SK-N-SH (cell line): Measurements from ENCODE around the gene NCAPG. TPM values are rescaled to one million over a fixed set of nuclear protein-coding genes. Genes with fewer than 3 reads are reported as not detected.

Source experiments
- CTCF ChIA-PET: fragments of 300-600, 350-600 bp; formaldehyde crosslinking; extraction: SDS; loops from one replicate; lab custom pipeline; 2021; lab: Yijun Ruan, JAX
- POLR2A ChIA-PET: fragments of 350-600 bp; sonication (Branson Sonifier 250); formaldehyde crosslinking; extraction: SDS; loops from one replicate; lab custom pipeline; 2020; ENCODE audit warnings: antibody characterized with exemption, inconsistent platforms; lab: Yijun Ruan, JAX
- DNase-seq: peaks from one replicate; pipeline ENCODE4 v3.0.0; 2012
- H2AFZ ChIP-seq: fragments of 200-600 bp; sonication (generic); 2 replicates; pipeline ENCODE4 v1.8.1; 2016; ENCODE audit warnings: antibody characterized with exemption, mild to moderate bottlenecking, low read depth
- H3F3A ChIP-seq: fragments of 200-600 bp; sonication (generic); replicated peaks from 2 replicates; pipeline ENCODE3; 2016; ENCODE audit warnings: antibody characterized with exemption, mild to moderate bottlenecking; ENCODE audit not compliant: insufficient read depth
- H3K27ac ChIP-seq, 2 experiments: fragments of 200-500 bp in 1 of 2; fragments of 200-600 bp in 1 of 2; sonication (Bioruptor generic) in 1 of 2; sonication (generic), shearing (Covaris generic) in 1 of 2; 2 replicates each; pipeline versions ENCODE4 v1.5.1 to v1.6.1; 2014 to 2016; ENCODE audit warnings: low read depth in 2 of 2, inconsistent platforms in 1 of 2, low read length in 1 of 2, mild to moderate bottlenecking in 1 of 2, mixed read lengths in 1 of 2
- H3K27me3 ChIP-seq: fragments of 200-600 bp; sonication (generic), shearing (Covaris generic); 2 replicates; pipeline ENCODE4 v1.6.1; 2016; ENCODE audit warnings: mixed run types; ENCODE audit not compliant: insufficient read depth
- H3K36me3 ChIP-seq, 2 experiments: fragments of 200-500 bp in 1 of 2; fragments of 200-600 bp in 1 of 2; sonication (Bioruptor generic) in 1 of 2; sonication (generic) in 1 of 2; replicated peaks in 1 of 2; 2 replicates each; pipeline versions ENCODE3 to v1.5.1; 2014 to 2016; ENCODE audit warnings: low read length in 1 of 2, mild to moderate bottlenecking in 1 of 2; ENCODE audit not compliant: insufficient read depth in 2 of 2, control insufficient read depth in 1 of 2
- H3K4me1 ChIP-seq, 2 experiments: fragments of 200-500 bp in 1 of 2; fragments of 200-600 bp in 1 of 2; sonication (Bioruptor generic) in 1 of 2; sonication (generic), shearing (Covaris generic) in 1 of 2; 2 replicates each; pipeline versions ENCODE4 v1.5.1 to v1.6.1; 2014 to 2016; ENCODE audit warnings: low read depth in 1 of 2, low read length in 1 of 2, mixed run types in 1 of 2; ENCODE audit not compliant: insufficient read depth in 2 of 2, control insufficient read depth in 1 of 2
- H3K4me2 ChIP-seq: fragments of 200-600 bp; sonication (generic), shearing (Covaris generic); 2 replicates; pipeline ENCODE4 v1.6.1; 2017; ENCODE audit warnings: mixed run types
- H3K4me3 ChIP-seq, 2 experiments: fragments of 200-500 bp in 1 of 2; fragments of 200-600 bp in 1 of 2; sonication (Bioruptor generic) in 1 of 2; sonication (generic), shearing (Covaris generic) in 1 of 2; 2 replicates each; pipeline versions ENCODE4 v1.5.1 to v1.8.1; 2014 to 2016; ENCODE audit warnings: low read depth in 2 of 2, inconsistent platforms in 1 of 2, low read length in 1 of 2, mild to moderate bottlenecking in 1 of 2, mixed read lengths in 1 of 2, moderate library complexity in 1 of 2
- H3K79me2 ChIP-seq: fragments of 200-600 bp; sonication (generic); 2 replicates; pipeline ENCODE4 v1.8.1; 2017; ENCODE audit warnings: mild to moderate bottlenecking; ENCODE audit not compliant: insufficient read depth
- H3K9ac ChIP-seq: fragments of 200-600 bp; sonication (generic); 2 replicates; pipeline ENCODE4 v1.6.1; 2017; ENCODE audit warnings: mixed run types
- H3K9me2 ChIP-seq: fragments of 200-600 bp; sonication (generic); 2 replicates; pipeline ENCODE4 v1.6.1; 2017; ENCODE audit warnings: mixed run types
- H3K9me3 ChIP-seq: fragments of 200-600 bp; sonication (generic); 2 replicates; pipeline ENCODE4 v1.6.1; 2017; ENCODE audit warnings: mixed run types, mild to moderate bottlenecking, moderate library complexity
- H4K20me1 ChIP-seq: fragments of 200-600 bp; sonication (generic); 2 replicates; pipeline ENCODE4 v1.6.1; 2017; ENCODE audit warnings: mild to moderate bottlenecking, mixed run types; ENCODE audit not compliant: insufficient read depth
- CHD2 ChIP-seq: fragments of 150-350 bp; IDR thresholded peaks from 2 replicates; pipeline ENCODE4 v1.6.1; 2018; ENCODE audit warnings: low read length; ENCODE audit not compliant: partially characterized antibody
- ELF1 ChIP-seq: IDR thresholded peaks from 2 replicates; pipeline ENCODE4 v1.4.0; 2012
- EP300 ChIP-seq, 2 experiments: IDR thresholded peaks; 2 replicates each; pipeline versions ENCODE4 v1.4.0 to v1.6.1; 2012; ENCODE audit warnings: borderline replicate concordance in 1 of 2, low read depth in 1 of 2, low read length in 1 of 2
- GABPA ChIP-seq: IDR thresholded peaks from 2 replicates; pipeline ENCODE4 v1.4.0; 2012; ENCODE audit warnings: low read depth, mild to moderate bottlenecking
- IRF3 ChIP-seq: fragments of 150-350 bp; IDR thresholded peaks from 2 replicates; pipeline ENCODE4 v1.6.1; 2016; ENCODE audit warnings: mild to moderate bottlenecking, low read depth, low read length
- MAX ChIP-seq: IDR thresholded peaks from 2 replicates; pipeline ENCODE4 v1.4.0; 2012; ENCODE audit warnings: low read depth
- USF1 ChIP-seq: IDR thresholded peaks from 2 replicates; pipeline ENCODE4 v1.4.0; 2012; ENCODE audit warnings: low read depth, borderline replicate concordance
- WGBS: methylation state at CpG from one replicate; pipeline ENCODE4 v1.1.6; 2017; ENCODE audit warnings: low lambda C conversion rate; 5-methylcytosine and 5-hydroxymethylcytosine counted together
- polyA plus RNA-seq, 3 experiments: library from polyadenylated mRNA; depleted of rRNA; stranded (reverse); fragments of >200 nt; gene quantifications; 2 replicates each; pipeline ENCODE4 v1.2.3, GENCODE V29; 2012

The NCAPG gene
- polyA plus RNA-seq, 1 of the 3 experiments (the other 2 are of a cell fraction): 4.8 TPM

GRCh38 chr4:17778431-17778830, 32.3 kb upstream of the NCAPG start:
- DNase-seq: no peak
- no peak overlapping the region for H3K4me2 ChIP-seq
- no peak overlapping the region for H3K4me3 ChIP-seq
- no peaks in the 10 kb centered on the region for H4K20me1 ChIP-seq
- WGBS: 61% methylated on average over 3 of the region's 3 CpGs
- no peaks in the 10 kb centered on the region for H3K79me2 ChIP-seq
- CTCF ChIA-PET: no interaction called here
- H2AFZ ChIP-seq: no peak overlapping the region
- TF ChIP-seq USF1 (no peak), ELF1 (no peak)
- TF ChIP-seq, all 33 proteins: peak for 0
- Histone ChIP-seq H3F3A (no peaks in the 10 kb centered on the region), H3K9ac (no peak overlapping the region), H3K4me1 (no peaks in the 10 kb centered on the region; a peak in 2 of 4 replicates), H3K27me3 (no peaks in the 10 kb centered on the region), H3K9me2 (no peaks in the 10 kb centered on the region), H3K27ac (no peak overlapping the region), H3K36me3 (no peaks in the 10 kb centered on the region), H3K9me3 (no peaks in the 10 kb centered on the region)
- POLR2A ChIA-PET: no interaction called here

GRCh38 chr4:17780501-17781299, 30.1 kb upstream of the NCAPG start:
- WGBS: 68% methylated on average over 11 of the region's 31 CpGs
- DNase-seq: no peak
- Histone ChIP-seq H3K9me3 (no peaks in the 10 kb centered on the region), H3K4me3 (peak overlapping the region in 1 of 2 experiments; percentile 26; a peak in 1 of 4 replicates), H3K36me3 (no peaks in the 10 kb centered on the region), H4K20me1 (no peaks in the 10 kb centered on the region), H3K4me2 (0 out of 2 replicates have a peak overlapping the region, but pooled peaks have one; percentile 57), H2AFZ (no peak overlapping the region), H3K27me3 (no peaks in the 10 kb centered on the region), H3K79me2 (no peaks in the 10 kb centered on the region), H3F3A (no peaks in the 10 kb centered on the region), H3K4me1 (no peaks in the 10 kb centered on the region; a peak in 2 of 4 replicates), H3K9ac (no peak overlapping the region), H3K27ac (no peak overlapping the region), H3K9me2 (no peaks in the 10 kb centered on the region)
- no peak for TF ChIP-seq USF1
- no peak for TF ChIP-seq MAX
- no peak for TF ChIP-seq CHD2
- TF ChIP-seq EP300 (IDR thresholded peaks at IDR 0.05; ENCODE audit: borderline replicate concordance in 1 of 2, low read depth in 1 of 2, low read length in 1 of 2): no peak
- no peak for TF ChIP-seq GABPA
- TF ChIP-seq IRF3: no peak
- ChIA-PET POLR2A (no interaction called here), CTCF (interaction anchor here (1.4 kb wide), 1 partner anchor 92 kb away, joined by 4 read pairs; no protein-coding TSS in a partner anchor)
